Prostate gland (tissue), 2 donors: Measurements from ENCODE around the gene MAP3K4.

Experiments
- CTCF ChIP-seq, 4 experiments: fragments of 200-600 bp in 2 of 4; fragments of 450-650 bp in 2 of 4; sonication (generic) in 2 of 4; IDR thresholded peaks; 1 replicate in 3 of 4; 2 replicates in 1 of 4; pipeline ENCODE4 v1.5.1; 2016 to 2019; ENCODE audit warnings: antibody characterized with exemption in 4 of 4, mild to moderate bottlenecking in 2 of 4, moderate library complexity in 2 of 4
- POLR2A ChIP-seq: fragments of 450-650 bp; IDR thresholded peaks from one replicate; pipeline ENCODE4 v1.6.1; 2016; ENCODE audit warnings: antibody characterized with exemption, mild to moderate bottlenecking
- POLR2AphosphoS5 ChIP-seq: sonication (generic); formaldehyde crosslinking; IDR thresholded peaks from one replicate; pipeline ENCODE4 v1.6.1; 2017; ENCODE audit warnings: antibody characterized with exemption

GRCh38 chr6:160949531-160949930, 42.0 kb upstream of the MAP3K4 start:
- TF ChIP-seq CTCF (IDR thresholded peaks at IDR 0.05) (no peak), POLR2AphosphoS5 (no peak), POLR2A (no peak)
